Esophagus squamous epithelium (tissue), 4 donors: ENCODE results near the gene HERC4.

Experiments used
- CTCF ChIP-seq, 6 experiments: fragments of 450-650 bp in 4 of 6; fragments of 200-600 bp in 2 of 6; sonication (generic) in 2 of 6; IDR thresholded peaks; one replicate each; pipeline ENCODE4 v1.5.1; 2016 to 2019; ENCODE audit warnings: antibody characterized with exemption in 6 of 6, mild to moderate bottlenecking in 4 of 6, moderate library complexity in 4 of 6
- POLR2A ChIP-seq, 4 donors: fragments of 450-650 bp; IDR thresholded peaks; one replicate each; pipeline ENCODE4 v1.6.1; 2017; ENCODE audit warnings: antibody characterized with exemption in 4 of 4, mild to moderate bottlenecking in 4 of 4, moderate library complexity in 3 of 4

DNA sequence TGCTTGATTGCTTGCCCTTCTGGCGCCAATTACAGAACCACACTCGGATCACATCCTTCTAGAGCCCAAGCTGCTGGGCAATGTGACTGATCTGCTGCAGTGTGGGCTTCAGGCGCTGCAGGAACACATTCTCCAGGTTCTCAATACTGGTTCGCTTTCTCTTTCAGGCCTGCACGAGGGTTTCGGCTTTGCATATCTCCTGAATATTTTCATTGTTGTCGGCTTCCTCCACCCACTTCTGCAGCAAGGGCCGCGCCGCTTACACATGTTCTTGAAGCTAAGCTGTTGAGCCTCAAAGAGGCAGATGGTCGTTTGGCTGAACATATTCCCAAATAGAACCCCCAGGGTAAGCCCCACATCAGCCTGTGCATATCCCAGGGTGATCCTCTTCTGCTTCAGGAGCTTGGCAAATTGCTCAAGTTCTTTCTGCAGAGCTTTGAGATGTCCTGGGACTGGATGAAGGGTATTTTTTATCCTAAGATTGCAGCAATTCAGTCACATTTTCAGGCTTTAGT, 64.6 kb downstream of the HERC4 start:
- TF ChIP-seq CTCF (IDR thresholded peaks at IDR 0.05), result no peak
- TF ChIP-seq POLR2A (IDR thresholded peaks at IDR 0.05), result no peak
